Esophagus (tissue), 2 donors: Measurements from ENCODE around the gene CHST5. TPM values are rescaled to one million over a fixed set of nuclear protein-coding genes. Genes with fewer than 3 reads are reported as not detected.
A peak's percentile ranks its signal among the peaks of the same experiment; 100 is the strongest.

Source experiments
- H3K27ac ChIP-seq, 2 donors: one replicate each; pipeline ENCODE4 v1.5.1; 2013; ENCODE audit warnings: low read depth in 2 of 2, mild to moderate bottlenecking in 2 of 2, inconsistent platforms in 1 of 2, low read length in 1 of 2, moderate library complexity in 1 of 2
- H3K27me3 ChIP-seq, 2 donors: one replicate each; pipeline ENCODE4 v1.6.1; 2013; ENCODE audit warnings: low read length in 2 of 2, control low read depth in 1 of 2, mild to moderate bottlenecking in 1 of 2; ENCODE audit not compliant: insufficient read depth in 2 of 2, control insufficient read depth in 1 of 2
- H3K36me3 ChIP-seq, 2 donors: one replicate each; pipeline ENCODE4 v1.6.1; 2013; ENCODE audit warnings: low read length in 1 of 2; ENCODE audit not compliant: control insufficient read depth in 2 of 2, insufficient read depth in 2 of 2
- H3K4me1 ChIP-seq, 2 donors: one replicate each; pipeline ENCODE4 v1.6.1; 2013; ENCODE audit warnings: low read length in 1 of 2; ENCODE audit not compliant: control insufficient read depth in 2 of 2, insufficient read depth in 2 of 2
- H3K4me3 ChIP-seq, 2 donors: one replicate each; pipeline ENCODE4 v1.5.1; 2013; ENCODE audit warnings: low read length in 2 of 2, mild to moderate bottlenecking in 2 of 2, low read depth in 1 of 2, moderate library complexity in 1 of 2
- H3K9me3 ChIP-seq, 2 donors: one replicate each; pipeline ENCODE4 v1.6.1; 2013; ENCODE audit warnings: mild to moderate bottlenecking in 2 of 2, low read depth in 1 of 2, low read length in 1 of 2, moderate library complexity in 1 of 2; ENCODE audit not compliant: control insufficient read depth in 2 of 2, insufficient read depth in 1 of 2
- WGBS, 2 donors: extraction: QIAGEN DNeasy Blood & Tissue Kit; methylation state at CpG; one replicate each; pipeline ENCODE4 v1.1.7; 2013; 5-methylcytosine and 5-hydroxymethylcytosine counted together
- polyA plus RNA-seq, 2 donors: library from polyadenylated mRNA; stranded (reverse); fragments of 200-250 nt; gene quantifications; one replicate each; pipeline ENCODE4 v1.2.3, GENCODE V29; 2013
- donor health status: healthy with polysubstance abuse.
- donor health status: Bipolar disorder and iron deficiency.

The CHST5 gene
- polyA plus RNA-seq, 2 donors = 0.10 to 0.13 TPM

GRCh38 chr16:75570396-75571065 is 34.6 kb upstream of the CHST5 start:
- Histone ChIP-seq H3K4me1 (peaks cover 0 to 10% of the 10 kb centered on the region in 2 donors), H3K36me3 (peaks cover 16 to 21% of the 10 kb centered on the region in 2 donors), H3K27me3 (no peaks in the 10 kb centered on the region), H3K4me3 (no peak overlapping the region), H3K27ac (no peak overlapping the region), H3K9me3 (no peaks in the 10 kb centered on the region)
- 67% methylated on average over 5 of the region's 5 CpGs for WGBS, 2 donors

- Histone ChIP-seq H3K9me3 (no peaks in the 10 kb centered on the region), H3K4me1 (peaks cover 0 to 10% of the 10 kb centered on the region in 2 donors), H3K36me3 (peaks cover 0 to 17% of the 10 kb centered on the region in 2 donors), H3K27me3 (no peaks in the 10 kb centered on the region), H3K4me3 (no peak overlapping the region), H3K27ac (no peak overlapping the region)
- WGBS, 2 donors = 84 to 87% methylated on average over 4 of the region's 4 CpGs
These were observed 32.0 kb upstream of the CHST5 start for GRCh38 chr16:75567911-75568310.

GRCh38 chr16:75566758-75567255 is 30.9 kb upstream of the CHST5 start:
- 1% methylated on average over 30 to 32 of the region's 32 CpGs for WGBS, 2 donors
- peak overlapping the region; percentile 74 to 98 for H3K4me3 ChIP-seq
- H3K36me3 ChIP-seq = peaks cover 0 to 10% of the 10 kb centered on the region in 2 donors
- peak overlapping the region; percentile 72 to 85 for H3K27ac ChIP-seq
- no peaks in the 10 kb centered on the region for H3K9me3 ChIP-seq
- no peaks in the 10 kb centered on the region for H3K27me3 ChIP-seq
- H3K4me1 ChIP-seq = peaks cover 0 to 8% of the 10 kb centered on the region in 2 donors

GRCh38 chr16:75566040-75566757 is 30.3 kb upstream of the CHST5 start, which contains the start of gene GABARAPL2:
Gene GABARAPL2, plus strand, starts transcription at chr16:75566379. Its CDS starts 108 bp downstream, at chr16:75566487.
- peak within 1 kb of the TSS; percentile 72 to 85 for H3K27ac ChIP-seq
- H3K4me3 ChIP-seq = peak within 1 kb of the TSS; percentile 74 to 98
- no peaks in the 10 kb centered on the region for H3K9me3 ChIP-seq
- peaks cover 0 to 10% of the 10 kb centered on the region in 2 donors for H3K36me3 ChIP-seq
- H3K27me3 ChIP-seq = no peaks in the 10 kb centered on the region
- 0% methylated on average over 50 to 69 of the region's 69 CpGs for WGBS, 2 donors
- H3K4me1 ChIP-seq = peaks cover 0 to 8% of the 10 kb centered on the region in 2 donors

- 12 to 16% methylated on average over 15 of the region's 15 CpGs for WGBS, 2 donors
- peaks cover 0 to 10% of the 10 kb centered on the region in 2 donors for H3K36me3 ChIP-seq
These were observed 29.7 kb upstream of the CHST5 start for GRCh38 chr16:75565640-75566039.

GRCh38 chr16:75559564-75560372 is 23.9 kb upstream of the CHST5 start:
- H3K36me3 ChIP-seq = no peaks in the 10 kb centered on the region
- H3K4me1 ChIP-seq = peaks cover 0 to 4% of the 10 kb centered on the region in 2 donors
- no peaks in the 10 kb centered on the region for H3K9me3 ChIP-seq
- H3K4me3 ChIP-seq = no peak overlapping the region
- no peaks in the 10 kb centered on the region for H3K27me3 ChIP-seq
- 60 to 70% methylated on average over 10 of the region's 10 CpGs for WGBS, 2 donors
- no peak overlapping the region for H3K27ac ChIP-seq

More at GRCh38 chr16:75565640-75566039, 29.7 kb upstream of the CHST5 start:
- no peaks in the 10 kb centered on the region for H3K27me3 ChIP-seq
- peak overlapping the region; percentile 74 to 98 for H3K4me3 ChIP-seq
- H3K9me3 ChIP-seq = no peaks in the 10 kb centered on the region
- peaks cover 0 to 8% of the 10 kb centered on the region in 2 donors for H3K4me1 ChIP-seq
- peak overlapping the region; percentile 49 to 71 for H3K27ac ChIP-seq

GRCh38 chr16:75558846-75559401 is 23.0 kb upstream of the CHST5 start:
- Histone ChIP-seq H3K36me3 (no peaks in the 10 kb centered on the region), H3K4me1 (peaks cover 0 to 4% of the 10 kb centered on the region in 2 donors), H3K27ac (no peak overlapping the region), H3K9me3 (no peaks in the 10 kb centered on the region), H3K4me3 (no peak overlapping the region), H3K27me3 (no peaks in the 10 kb centered on the region)
- 63 to 70% methylated on average over 2 of the region's 2 CpGs for WGBS, 2 donors

- WGBS, 2 donors = 49 to 51% methylated on average over 16 of the region's 16 CpGs
- peak overlapping the region; percentile 55 to 76 for H3K4me3 ChIP-seq
- H3K4me1 ChIP-seq = peaks cover 0 to 4% of the 10 kb centered on the region in 2 donors
- no peaks in the 10 kb centered on the region for H3K27me3 ChIP-seq
- peak overlapping the region; percentile 21 to 62 for H3K27ac ChIP-seq
- no peaks in the 10 kb centered on the region for H3K36me3 ChIP-seq
- no peaks in the 10 kb centered on the region for H3K9me3 ChIP-seq
These were observed 20.6 kb upstream of the CHST5 start for GRCh38 chr16:75556431-75556950.
